Activated T-cell treated with anti-CD3 and anti-CD28 coated beads, Interleukin-2, amount 50 U/mL, for 24 hours (primary cell): ENCODE data around the gene MCAT.

Source experiments
- DNase-seq: peaks from one replicate; pipeline ENCODE4 v3.0.0-alpha.2; 2020
- H3K27ac Mint-ChIP-seq: 2 replicates; pipeline ENCODE4 v1.8.0; 2020; ENCODE audit warnings: mild to moderate bottlenecking, mixed read lengths
- H3K27me3 Mint-ChIP-seq: 2 replicates; pipeline ENCODE4 v1.8.0; 2020; ENCODE audit warnings: mixed read lengths
- H3K36me3 Mint-ChIP-seq: 2 replicates; pipeline ENCODE4 v1.8.0; 2020; ENCODE audit warnings: low read depth, mixed read lengths
- H3K4me1 Mint-ChIP-seq: 2 replicates; pipeline ENCODE4 v1.8.0; 2020; ENCODE audit warnings: low read depth, mixed read lengths
- H3K4me3 Mint-ChIP-seq: 2 replicates; pipeline ENCODE4 v1.8.0; 2020; ENCODE audit warnings: mild to moderate bottlenecking, moderate library complexity, mixed read lengths
- H3K9me3 Mint-ChIP-seq: 2 replicates; pipeline ENCODE4 v1.8.0; 2020; ENCODE audit warnings: mixed read lengths

Gene MCAT

DNA sequence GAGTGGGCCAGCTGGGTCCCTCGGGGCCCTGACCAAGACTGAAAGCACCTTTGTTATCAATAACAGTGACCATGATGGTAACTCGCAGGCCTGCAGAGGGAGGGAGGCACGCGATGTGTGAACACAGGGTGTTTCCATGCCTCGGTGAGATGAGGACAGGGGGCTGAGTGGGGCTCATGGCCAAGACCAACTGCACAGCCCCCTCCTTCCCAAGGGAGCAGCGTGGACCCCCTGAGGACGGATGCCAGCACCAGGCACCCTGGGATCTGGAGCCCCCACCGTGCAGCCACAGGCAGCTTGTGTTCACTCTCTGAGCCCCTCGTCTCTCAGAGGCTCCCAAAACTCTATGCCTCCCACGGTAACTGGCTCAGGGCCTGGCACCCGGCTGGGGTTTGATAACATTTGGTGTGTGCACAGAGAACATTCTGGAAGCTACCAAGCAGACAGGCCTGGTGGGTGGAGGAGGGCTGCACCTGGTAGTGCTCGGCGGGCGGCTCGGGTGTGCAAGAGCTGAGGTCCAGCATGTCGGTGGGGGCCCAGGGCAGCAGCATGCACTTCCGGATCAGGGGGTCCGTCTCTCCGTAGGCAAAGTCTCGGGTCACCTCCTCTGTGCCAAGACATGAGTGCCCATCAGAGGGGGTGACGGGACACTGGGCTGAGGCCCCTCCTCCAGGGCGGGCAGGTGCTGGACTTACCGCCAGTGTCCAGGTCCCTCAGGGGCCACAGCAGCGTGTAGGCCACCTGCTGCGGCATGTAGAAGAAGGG lies 36.1 kb upstream of the MCAT start:
- no peak overlapping the region for H3K27ac Mint-ChIP-seq
- peaks cover 2% of the 10 kb centered on the region for H3K9me3 Mint-ChIP-seq
- no peaks in the 10 kb centered on the region for H3K27me3 Mint-ChIP-seq
- peaks cover 93% of the 10 kb centered on the region for H3K36me3 Mint-ChIP-seq
- no peak for DNase-seq
- peaks cover 11% of the 10 kb centered on the region for H3K4me1 Mint-ChIP-seq
- H3K4me3 Mint-ChIP-seq = no peak overlapping the region

DNA sequence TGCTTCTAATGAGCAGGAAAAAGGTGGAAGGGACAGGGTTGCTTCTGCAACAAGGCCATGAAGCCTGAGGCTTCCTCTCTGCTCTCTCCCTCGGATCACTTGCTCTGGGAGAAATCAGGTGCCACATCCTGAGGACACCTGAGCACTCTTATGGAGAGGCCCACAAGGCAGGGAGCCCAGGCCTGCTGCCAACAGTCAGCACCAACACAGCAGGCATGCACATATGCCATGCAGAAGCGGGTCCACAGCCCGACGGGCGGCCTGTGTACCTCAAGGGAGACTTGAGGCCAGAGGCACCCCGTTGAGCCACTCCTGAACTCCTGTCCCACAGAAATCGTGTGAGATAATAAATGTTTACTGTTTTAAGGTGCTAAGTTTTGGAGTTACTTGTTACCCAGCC lies 34.3 kb upstream of the MCAT start:
- no peak overlapping the region for H3K27ac Mint-ChIP-seq
- no peak for DNase-seq

DNA sequence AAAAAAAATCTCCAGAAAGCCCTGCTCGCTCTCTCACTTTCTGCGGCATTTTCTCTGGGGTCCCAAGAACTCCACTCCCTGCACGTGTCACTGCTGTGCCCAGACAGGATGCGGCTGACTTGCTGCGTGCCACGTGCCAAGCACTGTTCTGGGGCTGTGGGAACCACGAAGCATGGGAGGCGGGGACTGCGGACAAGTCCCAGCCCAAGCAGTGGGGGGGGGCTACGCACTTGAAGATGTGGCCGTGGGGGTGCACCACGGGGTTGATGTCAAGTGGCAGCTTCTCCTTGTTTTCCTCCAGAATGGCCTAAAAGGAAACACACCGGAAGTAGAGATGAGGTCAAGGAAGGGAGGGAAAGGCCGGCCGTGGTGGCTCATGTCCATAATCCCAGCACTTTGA lies 32.9 kb upstream of the MCAT start:
- H3K27ac Mint-ChIP-seq = no peak overlapping the region

More for the DNA sequence above, 34.3 kb upstream of the MCAT start:
- no peaks in the 10 kb centered on the region for H3K27me3 Mint-ChIP-seq
- no peak overlapping the region for H3K4me3 Mint-ChIP-seq
- H3K36me3 Mint-ChIP-seq = peaks cover 95% of the 10 kb centered on the region
- H3K9me3 Mint-ChIP-seq = peaks cover 2% of the 10 kb centered on the region
- peaks cover 3% of the 10 kb centered on the region for H3K4me1 Mint-ChIP-seq

DNA sequence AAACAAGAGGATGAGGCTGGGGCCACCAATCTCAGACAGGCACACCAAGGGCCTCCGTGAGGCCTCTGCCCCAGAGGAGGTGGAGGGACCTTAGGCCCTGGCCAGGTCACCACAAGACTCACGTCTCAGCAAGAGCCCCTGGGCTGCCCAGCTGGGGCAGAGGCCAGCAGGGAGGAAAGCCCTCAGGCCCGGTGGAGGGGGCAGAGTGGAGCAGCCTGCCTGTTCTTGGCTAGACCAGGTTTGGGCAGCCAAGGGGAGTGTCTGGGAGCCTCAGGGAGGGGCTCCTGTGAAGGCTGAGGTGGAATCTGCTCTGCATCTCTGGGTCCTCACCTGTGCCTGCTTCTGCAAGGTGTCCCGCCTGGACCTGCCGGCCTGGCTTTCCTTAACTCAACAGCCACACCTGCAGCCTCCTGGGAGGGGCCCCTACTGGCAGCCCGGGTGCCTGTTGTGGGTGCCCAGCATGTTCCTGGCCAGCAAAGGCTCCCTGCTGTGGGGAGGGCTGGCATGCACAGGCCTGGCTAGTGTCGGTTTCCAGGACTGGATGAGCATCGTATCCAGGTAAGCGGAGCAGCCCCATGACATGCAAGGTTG lies 31.8 kb upstream of the MCAT start:
- no peak for DNase-seq
- Mint-ChIP-seq H3K27me3 (no peaks in the 10 kb centered on the region), H3K27ac (peak overlapping the region; percentile 47), H3K36me3 (peaks cover 94% of the 10 kb centered on the region), H3K4me3 (no peak overlapping the region), H3K9me3 (peaks cover 2% of the 10 kb centered on the region), H3K4me1 (peaks cover 1% of the 10 kb centered on the region)

More for the DNA sequence above, 32.9 kb upstream of the MCAT start:
- H3K4me1 Mint-ChIP-seq = peaks cover 1% of the 10 kb centered on the region
- H3K4me3 Mint-ChIP-seq = no peak overlapping the region
- H3K36me3 Mint-ChIP-seq = peaks cover 94% of the 10 kb centered on the region
- no peak for DNase-seq
- H3K9me3 Mint-ChIP-seq = peaks cover 2% of the 10 kb centered on the region
- no peaks in the 10 kb centered on the region for H3K27me3 Mint-ChIP-seq

DNA sequence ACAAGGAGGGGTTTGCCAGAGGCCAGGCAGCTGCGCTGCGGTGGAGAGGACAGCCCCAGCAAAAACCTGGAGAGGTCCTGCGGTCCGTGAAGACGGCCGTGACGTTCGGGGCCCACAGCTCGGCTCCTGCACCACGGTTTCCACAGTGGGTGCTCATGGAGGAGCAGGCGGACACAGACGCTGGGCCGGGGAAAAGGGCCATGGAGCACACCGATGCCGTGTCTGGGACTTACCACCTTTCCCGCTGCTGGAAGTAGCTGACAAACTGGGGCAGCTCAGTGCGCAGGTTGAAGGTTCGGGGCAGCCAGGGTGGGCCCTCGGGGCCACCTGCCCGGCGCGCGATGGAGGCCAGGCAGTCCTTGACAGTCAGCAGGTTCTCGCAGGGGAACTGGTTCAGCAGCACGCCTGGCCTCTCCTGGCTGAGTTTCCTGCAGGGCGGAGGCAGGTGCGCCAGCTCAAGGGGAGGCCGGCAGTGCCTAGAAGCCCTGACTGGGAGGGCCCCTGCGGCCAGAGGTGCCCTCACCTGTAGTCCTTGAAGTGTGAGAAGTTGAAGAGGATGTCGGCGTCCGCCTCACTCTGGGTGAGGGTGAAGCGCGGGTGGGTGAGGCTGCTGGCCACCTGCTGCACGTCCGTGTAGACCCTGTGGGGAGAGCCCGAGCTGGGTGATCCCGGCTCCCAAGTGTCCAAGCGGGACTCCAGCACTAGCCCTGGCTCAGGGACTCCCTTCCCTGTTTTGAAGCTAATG lies 30.9 kb upstream of the MCAT start:
- Mint-ChIP-seq H3K27me3 (no peaks in the 10 kb centered on the region), H3K4me3 (no peak overlapping the region), H3K36me3 (peaks cover 94% of the 10 kb centered on the region), H3K4me1 (peaks cover 1% of the 10 kb centered on the region), H3K27ac (no peak overlapping the region), H3K9me3 (peaks cover 2% of the 10 kb centered on the region)
- DNase-seq = no peak

DNA sequence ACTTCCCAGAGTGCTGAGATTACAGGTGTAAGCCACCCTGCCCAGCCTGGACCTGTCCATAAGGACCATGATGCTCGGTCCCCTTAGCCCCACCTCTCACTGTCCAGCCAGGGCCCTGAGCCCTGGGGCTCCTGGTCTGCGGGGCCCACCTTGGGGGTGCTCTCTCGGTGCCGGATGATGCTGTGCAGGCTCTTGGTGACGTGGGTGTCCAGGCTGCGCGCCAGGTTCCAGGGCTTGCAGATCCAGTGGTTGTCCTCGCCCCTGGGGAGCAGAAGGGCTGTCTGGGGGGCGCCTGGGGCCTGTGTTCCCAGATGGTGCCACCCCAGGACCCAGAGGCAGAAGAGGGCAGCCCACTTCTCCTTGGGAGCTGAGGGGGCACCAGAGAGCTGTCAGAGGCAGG lies 30.4 kb upstream of the MCAT start:
- Mint-ChIP-seq H3K27me3 (no peaks in the 10 kb centered on the region), H3K4me1 (peaks cover under 1% of the 10 kb centered on the region), H3K36me3 (peaks cover 94% of the 10 kb centered on the region), H3K4me3 (no peak overlapping the region), H3K9me3 (peaks cover under 1% of the 10 kb centered on the region), H3K27ac (no peak overlapping the region)
- no peak for DNase-seq

DNA sequence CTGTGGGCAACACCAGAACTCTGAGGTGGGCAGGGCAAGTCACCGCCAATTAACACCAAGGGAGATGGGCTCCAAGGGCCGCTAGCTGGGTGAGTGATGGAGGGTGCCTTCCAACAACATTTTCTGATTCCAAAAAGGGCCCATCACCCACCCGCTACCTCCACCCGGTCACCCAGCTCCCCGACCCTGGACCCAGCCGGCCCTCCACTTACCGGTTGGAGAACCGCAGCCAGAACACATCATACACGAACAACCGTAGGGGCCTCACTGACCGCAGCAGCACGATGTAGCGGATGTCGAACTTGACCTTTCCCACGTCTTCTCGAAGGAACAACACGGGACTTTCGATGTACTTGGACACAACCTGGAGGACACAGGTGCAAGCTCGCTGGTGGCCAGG lies 29.0 kb upstream of the MCAT start:
- no peak for DNase-seq
- Mint-ChIP-seq H3K4me3 (no peak overlapping the region), H3K27ac (no peak overlapping the region), H3K36me3 (peaks cover 91% of the 10 kb centered on the region), H3K4me1 (no peaks in the 10 kb centered on the region), H3K9me3 (no peaks in the 10 kb centered on the region), H3K27me3 (no peaks in the 10 kb centered on the region)

DNA sequence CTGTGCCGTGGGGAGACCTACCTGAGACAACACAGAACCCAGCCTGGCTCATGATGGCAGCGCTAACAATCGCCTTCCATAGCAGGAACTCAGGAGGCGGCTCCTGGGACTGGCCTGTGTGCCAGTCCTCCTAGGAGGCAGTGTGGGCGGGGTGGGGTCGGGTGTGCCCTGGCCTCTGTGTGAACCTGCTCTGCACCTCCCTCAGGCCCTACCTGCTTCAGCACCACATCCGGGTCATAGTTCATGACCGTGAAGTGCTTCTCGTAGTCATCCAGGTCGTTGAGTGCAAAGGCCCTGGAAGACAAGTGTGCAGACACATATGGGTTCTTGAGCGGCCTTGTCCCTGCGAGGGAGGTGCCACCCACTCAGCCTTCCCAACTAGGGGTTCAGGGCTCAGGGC lies 28.4 kb upstream of the MCAT start:
- H3K27me3 Mint-ChIP-seq = no peaks in the 10 kb centered on the region
- no peaks in the 10 kb centered on the region for H3K4me1 Mint-ChIP-seq
- H3K27ac Mint-ChIP-seq = no peak overlapping the region
- no peak for DNase-seq
- H3K36me3 Mint-ChIP-seq = peaks cover 92% of the 10 kb centered on the region
- no peaks in the 10 kb centered on the region for H3K9me3 Mint-ChIP-seq
- H3K4me3 Mint-ChIP-seq = no peak overlapping the region

DNA sequence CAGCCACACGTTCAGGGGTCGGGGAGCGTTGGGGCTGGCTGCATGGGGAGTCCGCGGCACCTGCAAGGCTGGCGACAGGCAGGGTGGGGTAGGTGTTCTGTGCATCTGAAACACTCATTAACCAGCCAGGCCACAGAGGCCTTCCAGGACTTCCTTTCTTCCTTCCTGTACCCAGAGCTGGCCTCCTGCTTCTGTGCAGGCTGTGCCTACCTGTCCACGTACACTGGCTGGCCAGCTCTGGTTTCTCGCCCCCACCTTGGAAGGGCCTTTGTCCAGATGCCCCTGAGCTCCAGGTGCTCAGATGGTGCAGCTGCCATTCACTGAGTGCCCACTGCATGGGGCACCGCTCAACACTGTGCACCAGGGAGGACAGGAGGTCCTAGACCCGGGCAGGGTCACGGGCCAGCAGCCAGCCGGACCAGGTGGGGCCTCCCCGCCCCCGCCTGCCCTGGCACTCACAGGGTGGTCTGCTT lies 27.9 kb upstream of the MCAT start:
- Mint-ChIP-seq H3K36me3 (peaks cover 93% of the 10 kb centered on the region), H3K4me1 (no peaks in the 10 kb centered on the region), H3K27ac (no peak overlapping the region), H3K4me3 (no peak overlapping the region), H3K9me3 (no peaks in the 10 kb centered on the region), H3K27me3 (no peaks in the 10 kb centered on the region)
- no peak for DNase-seq

DNA sequence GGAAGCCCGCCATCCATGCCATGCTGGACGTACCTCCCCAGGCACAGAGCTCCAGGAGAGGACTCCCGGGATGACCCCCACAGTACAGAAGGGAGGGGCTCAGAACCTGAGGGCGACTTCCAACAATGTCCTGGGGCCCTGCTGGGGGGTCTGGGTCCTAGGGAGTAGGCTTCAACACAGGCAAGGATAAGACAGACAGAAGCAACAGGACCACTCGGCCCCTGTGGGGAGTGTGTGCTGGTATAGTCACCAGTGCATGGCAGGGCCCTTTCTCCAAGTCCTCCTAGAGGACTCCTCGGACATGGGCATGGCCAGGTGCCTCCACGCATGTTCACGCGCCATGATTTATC lies 26.9 kb upstream of the MCAT start:
- Mint-ChIP-seq H3K9me3 (no peaks in the 10 kb centered on the region), H3K27ac (no peak overlapping the region), H3K36me3 (peaks cover 86% of the 10 kb centered on the region), H3K4me3 (no peak overlapping the region), H3K27me3 (no peaks in the 10 kb centered on the region), H3K4me1 (no peaks in the 10 kb centered on the region)
- DNase-seq = no peak

DNA sequence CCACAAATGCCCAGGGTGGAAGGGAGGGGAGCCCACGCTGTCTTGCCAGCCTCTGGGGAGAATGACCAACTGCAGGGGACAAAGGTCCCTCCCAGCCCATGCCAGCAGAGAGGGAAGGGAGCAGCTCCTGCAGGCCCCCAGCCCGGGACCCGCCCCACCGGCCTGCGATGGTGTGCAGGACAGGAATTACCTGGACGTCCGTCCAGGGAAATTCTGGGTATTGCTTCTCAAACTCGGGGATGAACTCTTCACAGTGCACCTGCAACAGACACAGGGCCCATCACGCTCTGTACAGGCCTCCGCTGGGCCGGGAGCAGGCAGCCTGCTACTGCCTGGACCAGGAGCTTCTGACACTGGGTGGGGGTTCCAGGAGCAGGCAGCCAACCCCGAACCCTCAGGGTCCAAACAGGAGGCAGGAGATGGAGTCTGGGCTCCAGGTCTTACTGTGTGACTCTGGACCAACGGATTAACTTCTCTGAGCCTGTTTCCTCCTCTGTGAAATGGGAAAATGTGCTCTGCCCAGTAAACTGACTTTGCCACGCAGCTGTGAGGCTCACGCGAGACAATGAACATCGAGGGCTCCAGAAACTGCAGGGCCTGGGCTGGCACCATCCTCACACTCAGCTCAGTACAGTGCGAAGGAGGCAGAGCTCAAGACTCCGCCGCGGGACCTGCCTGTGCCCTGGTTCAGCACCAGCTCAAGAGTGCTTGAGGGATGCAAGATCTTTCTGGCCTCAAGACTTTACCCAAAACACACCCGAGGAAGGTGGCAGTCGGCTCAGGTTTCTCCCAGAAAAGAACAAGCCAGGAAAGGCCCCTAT lies 26.3 kb upstream of the MCAT start:
- no peaks in the 10 kb centered on the region for H3K4me1 Mint-ChIP-seq
- no peak overlapping the region for H3K4me3 Mint-ChIP-seq
- H3K9me3 Mint-ChIP-seq = no peaks in the 10 kb centered on the region
- H3K27ac Mint-ChIP-seq = no peak overlapping the region
- no peaks in the 10 kb centered on the region for H3K27me3 Mint-ChIP-seq
- no peak for DNase-seq
- H3K36me3 Mint-ChIP-seq = peaks cover 82% of the 10 kb centered on the region

DNA sequence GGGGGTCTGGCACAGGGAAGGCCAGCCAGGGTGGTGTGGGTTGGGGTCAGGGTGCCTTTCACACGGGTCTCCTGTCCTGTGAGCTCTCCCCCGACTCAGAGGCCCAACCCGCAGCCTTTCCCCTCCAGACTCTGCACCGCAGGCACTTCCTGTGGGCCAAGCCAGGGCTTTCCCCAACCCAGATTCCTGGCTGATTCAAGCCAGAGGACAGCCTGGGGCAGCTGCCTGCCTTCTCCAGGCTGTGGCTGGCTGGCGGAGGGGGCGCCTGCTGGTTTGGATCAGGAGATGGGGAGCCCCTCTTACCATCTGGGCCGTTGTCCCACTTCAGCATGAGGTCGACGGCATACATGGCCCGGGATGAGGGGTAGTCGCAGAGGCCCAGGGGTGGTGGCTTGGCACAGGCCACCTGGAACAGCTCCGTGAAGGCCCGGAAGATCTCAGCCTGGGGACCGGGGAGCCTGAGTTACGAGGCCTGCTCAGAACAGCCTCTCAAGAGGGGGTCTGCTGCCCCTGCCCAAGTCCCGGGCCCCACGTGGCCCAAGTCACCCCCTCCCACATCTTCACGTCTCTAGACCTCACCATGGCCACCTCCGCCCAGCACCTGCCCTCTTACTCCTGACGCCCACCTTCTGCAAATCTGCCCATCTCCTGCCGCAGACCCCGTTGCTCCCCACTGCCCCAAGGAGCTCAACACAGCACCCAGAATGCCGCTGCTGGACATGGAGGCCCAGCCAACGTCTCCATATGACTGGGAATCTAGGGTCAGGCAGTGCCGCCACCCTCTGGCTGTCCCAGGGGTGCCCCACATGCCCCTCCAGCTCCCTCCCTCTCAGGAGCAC lies 25.5 kb upstream of the MCAT start:
- Mint-ChIP-seq H3K4me3 (no peak overlapping the region), H3K27ac (peak overlapping the region; percentile 37), H3K4me1 (peaks cover 2% of the 10 kb centered on the region), H3K36me3 (peaks cover 81% of the 10 kb centered on the region), H3K27me3 (no peaks in the 10 kb centered on the region), H3K9me3 (no peaks in the 10 kb centered on the region)
- no peak for DNase-seq

DNA sequence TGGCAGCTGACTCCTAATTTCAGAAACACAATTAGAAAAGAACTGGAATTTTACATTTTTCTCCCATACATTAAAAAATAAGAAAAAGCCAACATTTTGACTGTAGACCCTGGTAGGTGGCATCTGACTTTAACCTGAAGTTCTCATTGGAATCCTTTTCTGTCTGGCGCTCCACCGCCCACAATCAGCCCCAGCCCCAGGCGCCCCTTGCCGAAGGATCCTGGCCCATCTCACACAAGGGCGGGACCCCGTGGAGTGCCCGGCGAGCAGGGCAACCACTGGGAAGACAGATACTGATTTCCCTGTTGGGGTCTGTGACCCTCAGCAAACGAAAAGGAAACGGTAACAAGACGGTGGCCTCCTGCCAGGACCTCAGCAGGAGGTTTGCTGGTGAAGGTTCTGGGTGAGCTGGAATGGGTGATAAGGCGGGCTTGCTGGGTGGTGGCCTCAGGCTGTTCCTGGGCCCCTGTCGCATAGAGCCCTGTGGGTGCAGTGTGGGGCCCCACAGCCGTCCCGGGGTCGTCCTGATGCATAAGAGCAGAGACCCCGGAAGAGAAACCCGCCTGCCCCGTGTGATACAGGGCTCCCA lies 23.9 kb upstream of the MCAT start:
- peaks cover 2% of the 10 kb centered on the region for H3K4me1 Mint-ChIP-seq
- no peak for DNase-seq
- H3K4me3 Mint-ChIP-seq = no peak overlapping the region
- no peaks in the 10 kb centered on the region for H3K27me3 Mint-ChIP-seq
- H3K9me3 Mint-ChIP-seq = no peaks in the 10 kb centered on the region
- peaks cover 70% of the 10 kb centered on the region for H3K36me3 Mint-ChIP-seq
- no peak overlapping the region for H3K27ac Mint-ChIP-seq
